ENCODE results near the gene VWF.

VWF gene

DNA sequence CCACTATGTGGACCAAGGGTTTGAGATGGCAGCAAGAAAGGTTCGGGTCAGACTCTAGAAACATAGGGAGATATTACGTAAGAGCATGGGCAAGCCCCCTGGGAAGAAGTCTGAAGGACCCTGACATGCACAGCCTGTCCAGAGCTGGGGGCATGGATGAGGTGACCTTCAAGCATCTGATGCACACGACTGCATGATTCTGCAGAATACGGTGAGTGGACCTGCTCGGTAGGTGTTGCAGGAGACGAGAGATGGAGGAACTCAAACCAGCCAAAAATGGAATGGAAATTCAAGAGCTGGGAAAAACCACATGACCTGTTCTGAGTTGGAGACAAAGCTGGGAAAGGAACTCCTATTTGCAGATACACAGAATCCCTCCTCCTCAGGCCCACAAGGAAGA, 223.1 kb downstream of the VWF start:
- H3K27ac ChIP-seq (ENCODE audit: low read length): no peak overlapping the region
- H3K4me1 ChIP-seq (ENCODE audit: control insufficient read depth, insufficient read depth, low read length): no peaks in the 10 kb centered on the region
- H3K36me3 ChIP-seq (ENCODE audit: control insufficient read depth in 2 of 2, insufficient read depth in 2 of 2, low read length in 2 of 2): no peaks in the 10 kb centered on the region
- H3K27me3 ChIP-seq (ENCODE audit: control insufficient read depth in 1 of 2, insufficient read depth in 2 of 2, low read length in 2 of 2): peaks cover 0 to 8% of the 10 kb centered on the region in 2 donors
- H3K9ac ChIP-seq (ENCODE audit: low read length in 2 of 2): no peak overlapping the region
- H3K9me3 ChIP-seq (ENCODE audit: control insufficient read depth in 2 of 2, low read length in 2 of 2): no peaks in the 10 kb centered on the region
- no peak overlapping the region for H3K4me3 ChIP-seq (ENCODE audit: low read length in 2 of 2)

DNA sequence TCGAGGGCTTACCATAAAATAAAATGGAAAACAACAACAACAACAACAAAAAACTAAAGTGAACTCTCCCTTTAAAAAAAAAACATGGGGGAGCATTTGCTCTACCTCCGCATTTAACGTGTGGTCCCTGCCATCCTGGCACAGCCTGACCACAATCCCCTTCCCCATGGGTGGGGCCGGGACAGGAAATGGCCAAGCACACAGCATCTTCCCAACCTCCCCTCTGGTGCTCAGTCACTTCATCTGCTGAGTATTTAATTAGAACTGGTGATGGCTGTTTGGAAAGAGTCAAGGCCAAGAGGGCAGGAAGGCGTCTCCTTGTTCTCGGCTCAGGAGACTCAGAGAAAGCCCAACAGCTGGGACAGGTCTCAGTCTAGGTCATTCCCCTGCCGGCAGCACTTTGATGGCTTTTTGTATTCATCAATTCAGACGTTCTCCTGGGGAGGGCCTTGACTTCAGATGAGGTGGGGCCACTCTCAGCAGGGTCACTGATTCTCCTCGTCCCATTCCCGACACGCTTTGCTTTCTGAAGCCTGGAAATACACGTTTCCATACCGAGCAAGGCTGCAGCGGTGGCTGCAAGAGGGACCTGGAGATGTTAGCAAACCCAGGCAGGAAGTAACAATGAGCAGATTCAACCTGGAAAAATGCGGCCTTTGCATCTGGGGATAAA, 223.8 kb downstream of the VWF start:
- Histone ChIP-seq H3K9ac (ENCODE audit: low read length in 2 of 2) (no peak overlapping the region), H3K4me1 (ENCODE audit: control insufficient read depth, insufficient read depth, low read length) (no peaks in the 10 kb centered on the region), H3K9me3 (ENCODE audit: control insufficient read depth in 2 of 2, low read length in 2 of 2) (no peaks in the 10 kb centered on the region), H3K4me3 (ENCODE audit: low read length in 2 of 2) (no peak overlapping the region), H3K27ac (ENCODE audit: low read length) (no peak overlapping the region), H3K27me3 (ENCODE audit: control insufficient read depth in 1 of 2, insufficient read depth in 2 of 2, low read length in 2 of 2) (peaks cover 0 to 8% of the 10 kb centered on the region in 2 donors), H3K36me3 (ENCODE audit: control insufficient read depth in 2 of 2, insufficient read depth in 2 of 2, low read length in 2 of 2) (no peaks in the 10 kb centered on the region)

DNA sequence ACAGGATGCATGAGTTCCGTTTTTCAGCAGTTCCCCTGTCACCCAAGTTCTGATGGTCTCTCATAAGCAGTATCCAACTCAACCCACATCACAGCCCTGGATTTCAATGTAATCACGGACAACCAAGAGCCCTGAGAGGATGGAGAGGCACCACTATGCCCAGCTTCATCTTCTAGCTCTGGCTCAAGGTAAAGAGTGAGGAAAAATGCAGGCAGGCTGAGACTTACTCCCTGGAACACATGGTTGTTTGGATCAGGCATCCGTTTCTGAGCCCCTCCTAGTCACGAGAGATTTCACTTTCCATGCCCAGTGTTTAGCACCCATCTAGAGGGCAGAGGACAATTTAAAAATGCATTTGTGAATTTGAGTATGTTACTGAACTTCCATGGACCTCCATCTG, 224.4 kb downstream of the VWF start:
- Histone ChIP-seq H3K4me3 (ENCODE audit: low read length in 2 of 2) (no peak overlapping the region), H3K27me3 (ENCODE audit: control insufficient read depth in 1 of 2, insufficient read depth in 2 of 2, low read length in 2 of 2) (peaks cover 0 to 8% of the 10 kb centered on the region in 2 donors), H3K4me1 (ENCODE audit: control insufficient read depth, insufficient read depth, low read length) (no peaks in the 10 kb centered on the region), H3K9ac (ENCODE audit: low read length in 2 of 2) (no peak overlapping the region), H3K27ac (ENCODE audit: low read length) (no peak overlapping the region), H3K36me3 (ENCODE audit: control insufficient read depth in 2 of 2, insufficient read depth in 2 of 2, low read length in 2 of 2) (no peaks in the 10 kb centered on the region), H3K9me3 (ENCODE audit: control insufficient read depth in 2 of 2, low read length in 2 of 2) (no peaks in the 10 kb centered on the region)

DNA sequence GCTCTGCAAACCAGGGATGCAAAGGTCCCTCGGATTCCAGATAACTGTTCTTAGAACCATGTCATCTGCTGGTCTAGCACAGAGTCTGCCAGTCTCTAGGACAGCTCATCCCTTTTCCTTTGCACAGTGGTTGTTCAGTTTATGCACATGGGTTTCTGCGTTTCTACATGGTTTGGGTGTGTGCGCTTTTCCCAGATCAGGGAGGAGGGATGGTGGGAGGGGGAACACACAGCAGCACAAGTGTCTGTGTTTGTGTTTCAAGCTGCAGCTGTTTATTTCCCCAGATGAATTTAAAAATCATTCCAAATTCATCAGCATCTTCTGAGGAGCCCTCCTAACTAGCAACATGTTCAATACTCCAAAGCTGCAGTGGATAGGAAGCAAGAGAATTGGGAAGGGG, 224.8 kb downstream of the VWF start:
- Histone ChIP-seq H3K27ac (ENCODE audit: low read length) (no peak overlapping the region), H3K36me3 (ENCODE audit: control insufficient read depth in 2 of 2, insufficient read depth in 2 of 2, low read length in 2 of 2) (no peaks in the 10 kb centered on the region), H3K4me3 (ENCODE audit: low read length in 2 of 2) (no peak overlapping the region), H3K27me3 (ENCODE audit: control insufficient read depth in 1 of 2, insufficient read depth in 2 of 2, low read length in 2 of 2) (peaks cover 0 to 6% of the 10 kb centered on the region in 2 donors), H3K4me1 (ENCODE audit: control insufficient read depth, insufficient read depth, low read length) (no peaks in the 10 kb centered on the region), H3K9ac (ENCODE audit: low read length in 2 of 2) (no peak overlapping the region), H3K9me3 (ENCODE audit: control insufficient read depth in 2 of 2, low read length in 2 of 2) (no peaks in the 10 kb centered on the region)

DNA sequence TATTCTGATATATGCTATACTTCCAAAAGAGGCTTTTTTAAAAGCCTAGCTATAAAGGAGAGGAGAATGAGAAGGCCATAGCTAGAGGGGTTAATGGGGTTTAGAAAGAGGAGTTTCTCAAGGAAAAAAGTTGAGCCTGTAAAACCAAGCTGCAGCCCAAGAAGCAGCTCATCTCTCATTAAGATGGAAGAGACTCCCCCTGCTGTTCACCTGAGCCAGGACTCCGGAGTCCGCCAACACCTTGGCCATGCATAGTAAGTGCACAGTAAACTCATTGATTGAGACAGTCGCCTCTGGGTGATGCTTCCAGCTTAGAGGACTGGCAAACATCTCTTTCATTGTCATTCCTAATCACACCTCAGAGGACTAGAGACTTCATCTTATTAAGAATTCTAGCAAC, 225.6 kb downstream of the VWF start:
- Histone ChIP-seq H3K4me3 (ENCODE audit: low read length in 2 of 2) (no peak overlapping the region), H3K9ac (ENCODE audit: low read length in 2 of 2) (no peak overlapping the region), H3K36me3 (ENCODE audit: control insufficient read depth in 2 of 2, insufficient read depth in 2 of 2, low read length in 2 of 2) (no peaks in the 10 kb centered on the region), H3K27me3 (ENCODE audit: control insufficient read depth in 1 of 2, insufficient read depth in 2 of 2, low read length in 2 of 2) (peaks cover 0 to 3% of the 10 kb centered on the region in 2 donors), H3K27ac (ENCODE audit: low read length) (no peak overlapping the region), H3K4me1 (ENCODE audit: control insufficient read depth, insufficient read depth, low read length) (no peaks in the 10 kb centered on the region), H3K9me3 (ENCODE audit: control insufficient read depth in 2 of 2, low read length in 2 of 2) (no peaks in the 10 kb centered on the region)

Measured in stomach smooth muscle (tissue), 2 donors.